ENCODE measurements around the gene NINJ1.

Gene NINJ1

DNA sequence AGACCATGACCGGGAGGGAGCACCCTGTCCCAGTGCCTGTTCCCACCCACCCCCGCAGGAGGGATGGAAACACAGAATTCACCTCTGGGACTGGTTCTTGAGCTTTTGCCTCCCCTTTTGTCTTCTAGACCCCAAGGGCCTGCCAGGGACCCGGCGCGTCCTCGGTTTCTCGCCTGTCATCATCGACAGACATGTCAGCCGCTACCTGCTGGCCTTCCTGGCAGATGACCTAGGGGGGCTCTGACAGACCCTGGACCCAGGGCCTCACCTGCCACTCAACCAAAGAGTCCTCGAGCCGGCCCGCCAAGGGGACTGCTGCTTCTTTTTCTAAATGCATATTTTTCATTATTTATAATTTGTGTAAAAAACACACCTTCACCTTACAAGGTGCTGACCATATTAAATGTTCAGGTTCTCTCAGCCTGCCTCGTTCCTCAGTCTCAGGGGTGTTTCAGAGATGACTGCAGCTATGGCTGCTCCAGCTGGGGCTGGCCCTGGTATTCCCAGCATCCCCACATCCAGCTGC is 21.1 kb downstream of the NINJ1 start:
- no peak for TF ChIP-seq GATA2 (IDR thresholded peaks at IDR 0.05; ENCODE audit: low read depth, low read length)

DNA sequence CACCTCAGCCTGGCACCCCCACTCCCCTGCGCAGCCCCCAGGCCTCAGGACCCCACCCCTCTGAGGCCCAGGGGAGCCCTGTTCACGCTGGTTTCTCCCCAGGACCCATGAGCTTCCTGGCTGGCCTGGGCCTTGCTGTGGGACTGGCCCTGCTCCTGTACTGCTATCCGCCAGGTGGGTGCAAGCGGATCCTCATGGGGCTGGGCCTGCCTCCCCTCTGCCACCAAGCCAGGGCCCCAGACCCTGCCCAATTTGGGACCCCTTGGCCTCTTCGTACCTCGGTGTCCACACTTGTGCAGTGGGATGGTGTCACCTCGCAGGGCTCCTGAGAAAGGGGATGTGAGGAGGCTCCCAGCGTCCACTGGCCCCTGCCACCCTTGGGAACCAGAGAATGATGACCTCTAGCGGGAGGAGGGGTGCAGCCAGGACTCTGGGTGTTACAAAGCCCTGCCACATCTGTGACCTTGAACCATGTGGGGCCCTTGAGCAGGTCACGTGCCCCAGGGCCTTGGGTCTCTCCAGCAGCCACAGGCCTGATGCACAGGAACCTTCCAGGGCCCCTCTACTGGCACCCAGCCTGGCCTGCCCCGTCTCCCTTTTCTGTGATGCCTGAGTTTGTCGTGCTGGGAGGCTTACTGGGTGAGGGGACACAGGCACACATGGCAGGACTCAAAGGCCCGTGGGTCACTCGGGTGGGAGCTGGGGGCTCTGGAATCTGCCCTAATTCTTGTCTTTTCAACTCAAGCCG is 21.8 kb downstream of the NINJ1 start:
- TF ChIP-seq GATA3 (IDR thresholded peaks at IDR 0.05; ENCODE audit: low read depth, low read length), result no peak
- TF ChIP-seq GATA2 (IDR thresholded peaks at IDR 0.05; ENCODE audit: low read depth, low read length), result no peak

DNA sequence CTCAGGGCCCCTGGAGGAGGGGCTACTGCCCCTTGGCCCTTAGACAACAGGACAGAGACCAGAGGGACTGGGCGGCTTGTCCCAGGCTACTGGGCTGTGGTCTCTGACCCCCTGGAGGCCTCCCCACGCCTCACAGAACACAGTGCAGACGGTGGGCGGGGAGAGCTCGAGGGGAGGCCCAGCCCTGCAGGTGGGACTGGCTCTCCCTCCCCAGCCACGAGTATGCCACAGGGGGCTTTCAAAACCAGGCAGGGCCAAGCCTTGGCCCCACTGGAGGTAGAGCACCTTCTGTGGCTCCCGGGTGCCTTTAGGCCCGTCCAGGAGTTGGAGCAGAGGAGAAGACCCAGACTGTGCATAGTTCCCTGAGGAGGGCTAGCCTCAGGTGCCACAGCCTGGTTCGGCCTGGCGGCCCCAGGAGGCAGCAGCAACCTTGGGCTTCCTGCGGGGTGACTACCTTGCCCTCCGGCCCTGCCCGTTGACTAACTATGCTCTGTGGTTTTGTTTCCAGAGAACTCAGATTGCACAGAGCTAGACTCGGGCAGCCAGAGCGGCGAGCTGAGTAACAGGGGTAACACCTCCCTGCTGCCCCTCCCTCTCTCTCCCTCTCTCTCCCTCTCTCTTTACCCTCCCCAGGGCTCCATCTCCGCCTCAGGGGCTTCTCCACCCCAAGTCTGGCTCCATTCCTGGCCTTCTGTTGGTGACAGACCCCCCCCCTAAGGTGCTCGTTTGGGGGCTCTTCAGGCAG is 22.5 kb downstream of the NINJ1 start:
- no peak for TF ChIP-seq GATA3 (IDR thresholded peaks at IDR 0.05; ENCODE audit: low read depth, low read length)
- TF ChIP-seq GATA2 (IDR thresholded peaks at IDR 0.05; ENCODE audit: low read depth, low read length), result no peak

DNA sequence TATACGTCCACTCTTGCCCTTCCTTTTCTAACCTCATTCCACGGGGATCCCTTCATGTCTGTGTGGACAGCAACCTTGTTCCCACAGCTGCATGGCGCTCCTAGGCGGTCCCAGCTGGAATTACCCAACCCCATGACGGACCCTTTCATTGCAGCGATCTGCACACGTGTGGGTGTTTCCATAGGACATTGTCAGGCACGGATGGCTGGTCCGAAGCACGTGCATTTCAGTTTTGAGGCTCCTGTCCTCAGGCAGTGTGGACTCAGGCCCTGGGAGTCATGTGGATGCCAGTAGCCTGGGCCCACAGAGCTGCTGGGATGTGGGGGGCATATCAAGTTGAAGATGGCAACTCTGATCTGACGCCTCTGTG is 23.1 kb downstream of the NINJ1 start:
- no peak for TF ChIP-seq GATA3 (IDR thresholded peaks at IDR 0.05; ENCODE audit: low read depth, low read length)
- TF ChIP-seq GATA2 (IDR thresholded peaks at IDR 0.05; ENCODE audit: low read depth, low read length), result no peak

DNA sequence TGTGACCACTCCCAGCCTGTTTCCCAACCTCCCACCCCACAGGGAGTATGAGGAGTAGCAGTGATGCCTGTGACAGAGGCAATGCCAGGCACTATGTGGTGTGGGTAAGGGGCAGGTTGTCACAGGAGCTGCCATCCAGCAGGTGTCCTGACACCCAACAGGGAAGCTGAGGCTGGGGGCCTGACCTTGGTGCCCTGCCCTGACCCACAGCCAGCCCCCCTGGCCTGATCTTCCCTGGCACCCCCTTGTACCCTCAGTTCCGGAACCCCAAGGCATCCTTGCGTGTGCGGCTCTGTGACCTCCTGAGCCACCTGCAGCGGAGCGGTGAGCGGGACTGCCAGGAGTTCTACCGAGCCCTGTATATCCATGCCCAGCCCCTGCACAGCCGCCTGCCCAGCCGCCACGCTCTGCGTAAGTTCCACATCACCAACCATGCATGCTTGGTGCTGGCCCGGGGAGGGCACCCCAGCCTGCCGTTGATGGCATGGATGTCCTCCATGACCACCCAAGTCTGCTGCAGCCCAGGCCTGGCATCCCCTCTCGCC is 23.7 kb downstream of the NINJ1 start:
- no peak for TF ChIP-seq GATA3 (IDR thresholded peaks at IDR 0.05; ENCODE audit: low read depth, low read length)
- TF ChIP-seq GATA2 (IDR thresholded peaks at IDR 0.05; ENCODE audit: low read depth, low read length), result no peak

DNA sequence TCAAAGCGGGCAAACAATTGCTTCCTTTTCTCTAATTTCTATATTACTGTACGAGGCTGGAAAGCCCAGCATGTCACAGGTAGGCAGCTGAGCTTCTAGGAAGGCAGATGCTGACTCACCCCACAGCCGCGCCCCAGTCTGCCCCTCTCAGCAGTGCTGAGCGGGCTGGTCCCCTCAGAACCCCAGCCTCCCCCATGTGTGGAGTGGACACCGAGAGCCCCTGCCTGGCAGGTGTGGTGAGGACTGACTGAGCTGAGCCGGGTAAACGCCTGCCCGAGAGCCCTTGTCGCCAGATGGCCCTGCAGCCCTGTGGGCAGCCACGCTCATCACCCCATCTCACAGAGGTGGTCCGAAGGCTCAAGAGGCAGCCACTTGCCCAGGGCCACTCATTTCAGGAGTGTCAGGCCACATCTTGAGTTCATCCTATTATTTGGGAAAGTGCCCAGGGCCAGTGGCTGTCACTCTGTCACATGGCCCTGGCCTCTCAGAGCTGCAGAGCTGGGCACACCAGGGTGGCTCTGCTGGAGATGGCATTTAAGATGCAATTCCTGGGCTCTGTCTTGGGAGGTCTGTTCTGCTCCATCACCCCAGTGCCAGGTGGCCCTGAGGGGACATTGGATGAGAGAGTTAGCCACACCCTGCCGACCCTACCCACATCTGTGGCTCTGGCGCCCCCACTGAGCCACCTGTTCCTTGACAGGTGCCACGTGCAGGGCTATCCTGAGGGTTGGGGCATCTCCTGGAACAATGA is 25.6 kb downstream of the NINJ1 start:
- TF ChIP-seq GATA2 (IDR thresholded peaks at IDR 0.05; ENCODE audit: low read depth, low read length) (no peak), GATA3 (IDR thresholded peaks at IDR 0.05; ENCODE audit: low read depth, low read length) (no peak)

DNA sequence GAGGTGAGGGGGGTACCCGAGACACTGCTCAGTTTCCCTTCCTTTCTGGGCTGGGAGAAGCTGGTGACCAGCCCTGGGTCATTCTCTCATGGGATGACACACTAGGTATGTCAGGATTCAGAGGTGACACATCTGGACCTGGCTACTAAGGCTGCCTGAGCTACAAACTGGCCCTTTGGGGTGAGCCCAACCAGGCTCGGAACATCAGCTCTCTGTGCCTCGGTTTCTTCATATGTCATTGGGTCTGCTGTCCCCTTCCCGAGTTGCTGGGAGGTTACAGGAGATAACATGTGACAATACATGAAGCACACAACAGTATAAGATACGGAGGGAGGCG is 26.3 kb downstream of the NINJ1 start:
- TF ChIP-seq GATA2 (IDR thresholded peaks at IDR 0.05; ENCODE audit: low read depth, low read length) (no peak), GATA3 (IDR thresholded peaks at IDR 0.05; ENCODE audit: low read depth, low read length) (no peak)

DNA sequence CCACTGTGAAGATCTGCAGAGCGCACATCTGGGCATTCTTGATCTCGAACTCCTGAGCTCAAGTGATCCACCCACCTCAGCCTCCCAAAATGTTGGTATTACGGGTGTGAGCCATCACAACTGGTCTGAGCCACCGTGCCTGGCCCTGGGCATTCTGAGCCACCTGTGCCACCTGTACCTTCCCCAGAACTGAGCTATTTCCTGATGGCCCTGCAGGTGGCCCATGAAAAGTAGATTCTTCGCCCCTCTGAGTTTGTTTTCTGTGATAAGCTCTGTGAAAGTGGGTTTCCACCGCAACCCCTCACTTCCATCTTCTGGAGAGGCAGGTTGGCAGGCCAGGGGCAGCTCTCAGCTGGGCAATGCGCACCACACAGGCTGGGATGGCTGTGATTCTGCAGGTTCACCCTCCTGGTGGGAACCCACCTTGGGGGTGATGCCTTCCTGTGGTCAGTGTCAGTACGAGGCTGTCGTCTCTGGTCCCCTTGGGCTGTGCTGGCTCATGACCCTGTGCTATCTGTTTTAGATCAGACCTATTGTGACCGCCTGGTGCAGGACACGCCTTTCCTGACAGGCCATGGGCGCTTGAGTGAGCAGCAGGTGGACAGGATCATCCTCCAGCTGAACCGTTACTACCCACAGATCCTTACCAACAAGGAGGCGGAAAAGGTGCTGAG is 26.8 kb downstream of the NINJ1 start:
- TF ChIP-seq GATA3 (IDR thresholded peaks at IDR 0.05; ENCODE audit: low read depth, low read length), result no peak
- TF ChIP-seq GATA2 (IDR thresholded peaks at IDR 0.05; ENCODE audit: low read depth, low read length), result no peak

DNA sequence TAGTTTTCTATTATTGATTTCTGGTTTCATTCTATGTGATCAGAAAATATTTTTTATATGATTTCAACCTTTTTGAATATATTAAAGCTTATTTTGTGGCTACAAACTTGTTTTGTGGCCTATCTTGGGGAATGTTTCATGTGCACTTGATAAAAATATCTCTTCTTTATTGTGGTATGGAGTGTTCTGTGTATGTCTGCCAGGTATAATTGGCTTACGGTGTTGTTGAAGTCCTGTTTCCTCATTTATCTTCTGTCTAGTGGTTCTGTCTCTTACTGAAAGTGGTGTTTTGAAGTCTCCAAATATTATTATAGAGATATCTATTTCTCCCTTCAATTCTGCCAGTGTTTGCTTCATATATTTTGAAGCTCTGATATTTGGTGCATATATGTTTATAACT is 28.4 kb downstream of the NINJ1 start:
- no peak for TF ChIP-seq GATA3 (IDR thresholded peaks at IDR 0.05; ENCODE audit: low read depth, low read length)
- no peak for TF ChIP-seq GATA2 (IDR thresholded peaks at IDR 0.05; ENCODE audit: low read depth, low read length)

DNA sequence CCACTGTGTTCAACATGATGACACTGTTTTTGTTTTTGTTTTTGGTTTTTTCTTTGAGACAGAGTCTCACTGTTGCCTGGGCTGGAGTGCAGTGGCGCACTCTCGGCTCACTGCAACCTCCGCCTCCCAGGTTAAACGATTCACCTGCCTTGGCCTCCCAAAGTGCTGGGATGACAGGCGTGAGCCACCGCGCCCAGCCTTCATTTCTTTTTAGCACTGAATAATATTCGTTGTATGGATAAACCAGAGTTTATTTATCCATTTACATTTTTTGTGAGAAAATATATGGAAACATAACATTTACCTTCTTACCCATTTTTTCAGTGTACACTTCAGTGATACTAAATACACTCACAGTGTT is 33.8 kb downstream of the NINJ1 start:
- TF ChIP-seq GATA2 (IDR thresholded peaks at IDR 0.05; ENCODE audit: low read depth, low read length) (no peak), GATA3 (IDR thresholded peaks at IDR 0.05; ENCODE audit: low read depth, low read length) (no peak)

DNA sequence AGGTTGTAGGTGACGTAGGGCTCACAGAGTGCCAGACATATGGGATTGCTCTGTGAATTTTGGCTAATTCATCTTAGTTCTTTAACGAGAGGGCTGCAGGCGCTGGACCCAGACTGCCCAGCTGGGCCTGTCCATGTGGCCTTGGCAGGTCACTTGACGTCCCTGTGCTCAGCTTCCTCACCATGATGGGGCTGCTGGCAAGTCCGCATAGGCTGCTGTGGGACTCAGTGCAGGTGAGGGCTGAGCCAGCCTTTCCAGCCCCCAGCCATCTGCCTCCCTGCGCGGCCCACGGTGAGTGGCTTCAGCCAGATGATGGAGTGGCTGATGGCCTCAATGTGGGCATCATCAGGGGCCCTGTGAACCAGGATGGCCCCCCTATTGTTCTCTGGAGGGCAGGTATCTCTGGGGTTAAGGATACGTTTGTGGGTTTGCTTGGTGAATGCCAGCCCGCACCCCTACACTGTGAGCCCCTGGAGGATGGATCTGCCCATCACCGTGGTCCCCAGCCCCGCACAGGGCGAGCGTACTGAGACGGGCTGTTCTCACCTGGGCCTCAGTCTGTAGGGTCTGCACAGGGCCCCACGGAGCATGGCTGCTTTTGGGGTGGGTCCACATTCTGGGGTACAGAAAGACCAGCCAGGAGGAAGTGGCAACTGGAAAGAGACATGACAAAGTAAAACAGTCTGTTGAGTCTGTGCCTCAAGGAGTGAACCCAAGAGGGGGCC is 34.3 kb downstream of the NINJ1 start:
- TF ChIP-seq GATA3 (IDR thresholded peaks at IDR 0.05; ENCODE audit: low read depth, low read length) (no peak), GATA2 (IDR thresholded peaks at IDR 0.05; ENCODE audit: low read depth, low read length) (no peak)

DNA sequence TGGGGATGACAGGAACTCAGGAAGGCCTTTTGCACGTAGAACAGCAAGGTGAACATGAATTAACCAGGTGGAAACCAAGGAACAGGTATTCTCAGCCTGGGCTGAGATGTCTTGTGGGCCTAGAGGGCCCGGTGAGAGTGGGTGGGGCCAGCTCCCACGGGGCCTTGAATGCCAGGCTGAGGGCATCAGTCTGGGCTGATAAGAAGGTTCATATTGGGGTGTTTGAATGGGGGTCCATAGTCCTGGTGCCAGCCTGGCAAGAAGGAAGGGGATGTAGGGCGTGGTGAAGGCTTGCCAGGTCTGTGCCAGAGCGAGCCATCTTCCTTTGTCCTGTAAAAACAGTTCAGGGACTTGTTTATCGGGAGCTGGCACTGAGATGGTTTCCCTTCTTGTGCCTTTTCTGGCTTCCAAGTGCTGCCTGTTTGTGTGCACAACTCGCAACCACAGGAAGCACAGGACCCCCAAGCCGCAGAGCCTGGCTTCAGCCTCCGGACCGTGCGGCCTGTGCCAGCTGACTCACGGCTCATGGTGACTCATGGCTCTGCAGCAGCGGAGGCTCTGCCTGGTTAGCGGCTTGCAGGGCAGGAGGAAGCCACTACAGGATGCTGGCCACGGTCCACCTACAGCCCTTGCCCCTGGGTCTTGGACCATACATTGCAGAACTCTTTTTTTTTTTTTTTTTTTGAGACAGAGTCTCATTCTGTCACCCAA is 35.7 kb downstream of the NINJ1 start:
- TF ChIP-seq GATA2 (IDR thresholded peaks at IDR 0.05; ENCODE audit: low read depth, low read length) (no peak), GATA3 (IDR thresholded peaks at IDR 0.05; ENCODE audit: low read depth, low read length) (no peak)
